ENCODE data around the gene SPATC1L.
"Not testable (repeated sequence)": the region's sequence is repeated elsewhere in the genome, so short reads cannot be mapped to it uniquely, and the experiment has no call there.

The SPATC1L gene

GRCh38 chr21:46199436-46200373 lies 15.4 kb upstream of the SPATC1L start:
- DNase-seq, result no peak

DNA sequence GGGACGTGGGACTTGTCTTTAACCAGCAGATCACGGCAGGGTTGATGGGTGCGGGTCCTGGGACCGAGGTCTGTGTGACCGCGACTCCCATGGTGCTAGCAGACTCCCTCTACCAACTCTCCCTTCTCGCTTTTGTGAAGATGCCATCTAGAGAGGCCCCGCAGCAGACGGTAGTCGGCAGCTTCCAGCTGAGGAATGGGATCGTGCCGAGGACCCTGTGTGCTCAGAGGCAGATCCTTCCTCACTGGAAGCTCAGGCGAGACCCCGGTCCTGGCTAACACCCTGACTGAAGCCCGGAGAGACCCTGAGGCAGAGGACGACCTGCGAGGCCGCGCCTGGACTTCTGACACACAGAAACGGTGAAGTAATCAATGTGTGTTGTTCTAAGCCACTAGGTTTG lies 12.5 kb upstream of the SPATC1L start:
- no peak for DNase-seq

- DNase-seq, result no peak
Observed at GRCh38 chr21:46195595-46196195, 11.4 kb upstream of the SPATC1L start.

- no peak for DNase-seq
Observed at GRCh38 chr21:46194374-46195334, 10.4 kb upstream of the SPATC1L start.

DNA sequence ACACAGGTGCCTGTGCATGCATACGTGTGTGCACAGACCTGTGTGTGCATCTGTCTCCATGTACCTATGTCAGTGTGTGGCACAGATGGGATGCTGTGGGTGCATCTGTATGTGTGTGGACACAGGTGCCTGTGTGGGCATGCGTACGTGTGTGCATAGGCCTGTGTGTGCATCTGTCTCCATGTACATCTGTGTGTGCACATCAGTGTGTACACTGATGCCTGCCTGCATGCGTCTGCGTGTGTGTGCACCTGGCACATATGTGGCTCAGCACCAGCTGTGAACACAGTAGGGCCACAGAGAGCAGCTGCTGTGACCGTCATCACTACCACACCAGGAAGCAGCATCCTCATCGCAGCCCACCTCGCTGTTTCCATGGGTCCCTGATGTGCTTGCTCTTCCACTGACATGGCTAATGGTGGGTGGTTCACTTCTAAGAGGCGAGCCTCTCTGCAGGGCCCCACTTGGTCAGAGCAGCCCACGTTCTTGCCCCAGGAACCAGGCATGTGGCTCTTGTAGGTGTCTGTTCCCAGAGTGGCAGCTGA lies 9.6 kb upstream of the SPATC1L start:
- DNase-seq, result no peak

DNA sequence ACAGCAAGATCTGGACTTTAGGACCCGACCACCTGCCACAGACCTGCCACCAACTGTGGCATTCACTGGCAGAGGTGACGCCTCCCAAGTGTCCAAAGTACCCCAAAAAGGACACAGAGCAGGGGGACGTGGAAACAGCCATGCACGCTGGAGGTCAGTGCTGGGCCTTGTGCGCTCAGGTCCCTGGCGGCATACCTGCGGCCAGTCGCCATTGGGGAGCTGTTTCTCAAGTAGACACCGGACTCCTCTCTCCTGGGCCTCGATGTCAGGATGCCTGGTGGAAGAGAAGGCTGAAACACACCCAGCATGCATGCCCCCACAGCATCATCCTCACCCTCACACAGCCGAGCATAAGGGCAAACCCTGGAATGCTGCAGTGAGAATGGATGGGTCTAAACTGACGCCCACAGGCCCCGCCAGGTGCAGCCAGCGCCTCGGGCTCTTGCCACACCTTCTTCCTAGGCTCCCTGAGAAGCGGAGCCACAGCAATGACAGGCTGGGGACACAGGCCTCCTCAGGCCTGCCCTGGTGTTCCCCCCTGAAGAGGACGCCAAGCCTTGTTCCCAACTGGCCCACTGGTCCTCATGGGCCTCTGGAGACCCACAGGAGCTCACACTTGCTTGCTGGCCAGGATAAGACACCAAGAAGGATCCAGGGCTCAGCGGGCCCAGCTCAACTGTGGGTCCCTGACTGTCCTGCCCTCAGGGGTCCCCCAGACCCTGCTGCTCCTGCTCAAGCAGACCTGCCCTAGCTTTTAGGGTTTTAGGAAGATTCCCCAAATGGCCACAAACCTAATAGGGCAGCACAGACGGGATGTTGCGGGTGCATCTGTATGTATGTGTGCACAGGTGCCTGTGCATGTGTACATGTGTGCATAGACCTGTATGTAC lies 7.7 kb upstream of the SPATC1L start:
- DNase-seq, result no peak

GRCh38 chr21:46191257-46191685 lies 7.0 kb upstream of the SPATC1L start:
- DNase-seq, result no peak

DNA sequence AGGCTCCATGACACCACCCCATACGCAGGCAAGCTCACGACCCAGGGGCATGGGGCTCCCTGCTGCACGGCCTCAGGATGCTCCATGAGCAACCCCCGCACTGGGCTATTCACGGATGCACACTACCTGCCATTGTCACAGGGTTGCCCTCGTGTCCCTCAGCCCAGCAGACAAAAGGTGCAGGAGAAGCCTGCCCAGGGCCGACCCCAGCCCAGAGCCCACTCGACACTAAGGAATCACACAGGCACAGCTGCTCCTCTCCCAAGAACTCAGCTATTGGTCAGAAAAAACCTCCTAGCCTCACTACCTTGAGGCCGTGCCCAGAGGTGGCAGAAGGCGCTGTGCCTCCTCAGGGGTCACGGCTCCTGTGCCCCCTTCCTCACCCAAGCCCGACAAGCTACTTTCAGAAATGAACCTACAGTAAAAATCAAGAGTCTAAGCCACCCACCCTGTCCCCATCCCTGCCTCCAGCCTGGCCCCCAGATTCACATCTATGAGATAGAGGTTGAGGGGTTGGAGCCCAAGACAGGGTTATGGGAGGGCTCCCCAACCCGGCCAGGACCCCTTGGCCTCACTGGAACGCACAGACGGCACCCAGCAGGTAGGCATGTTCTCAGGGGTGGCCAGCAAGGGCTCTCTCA lies 6.4 kb upstream of the SPATC1L start:
- DNase-seq, result no peak

DNA sequence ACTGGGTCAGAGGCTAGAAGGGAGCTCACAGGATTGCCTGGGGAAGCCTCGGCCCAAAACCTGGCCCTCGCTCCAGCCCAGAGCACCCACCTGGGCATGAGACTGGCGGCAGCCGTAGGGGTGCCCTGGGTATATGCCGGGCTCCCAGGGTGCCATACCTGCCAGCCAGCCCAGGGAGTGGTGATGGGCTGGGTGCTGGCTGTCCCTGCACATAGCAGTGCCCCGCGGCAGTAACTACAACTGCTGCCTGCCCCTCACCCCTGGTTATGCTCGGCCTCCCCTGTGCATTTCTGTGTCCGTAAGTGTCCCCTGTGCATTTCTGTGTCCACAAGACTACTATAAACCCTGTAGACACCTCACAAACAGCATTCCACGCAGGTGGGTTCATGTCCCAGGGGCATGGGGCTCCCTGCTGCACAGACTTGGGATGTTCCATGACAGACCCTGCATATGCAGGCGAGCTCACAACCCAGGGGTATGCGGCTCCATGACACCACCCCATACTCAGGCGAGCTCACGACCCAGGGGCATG lies 5.8 kb upstream of the SPATC1L start:
- DNase-seq, result no peak

DNA sequence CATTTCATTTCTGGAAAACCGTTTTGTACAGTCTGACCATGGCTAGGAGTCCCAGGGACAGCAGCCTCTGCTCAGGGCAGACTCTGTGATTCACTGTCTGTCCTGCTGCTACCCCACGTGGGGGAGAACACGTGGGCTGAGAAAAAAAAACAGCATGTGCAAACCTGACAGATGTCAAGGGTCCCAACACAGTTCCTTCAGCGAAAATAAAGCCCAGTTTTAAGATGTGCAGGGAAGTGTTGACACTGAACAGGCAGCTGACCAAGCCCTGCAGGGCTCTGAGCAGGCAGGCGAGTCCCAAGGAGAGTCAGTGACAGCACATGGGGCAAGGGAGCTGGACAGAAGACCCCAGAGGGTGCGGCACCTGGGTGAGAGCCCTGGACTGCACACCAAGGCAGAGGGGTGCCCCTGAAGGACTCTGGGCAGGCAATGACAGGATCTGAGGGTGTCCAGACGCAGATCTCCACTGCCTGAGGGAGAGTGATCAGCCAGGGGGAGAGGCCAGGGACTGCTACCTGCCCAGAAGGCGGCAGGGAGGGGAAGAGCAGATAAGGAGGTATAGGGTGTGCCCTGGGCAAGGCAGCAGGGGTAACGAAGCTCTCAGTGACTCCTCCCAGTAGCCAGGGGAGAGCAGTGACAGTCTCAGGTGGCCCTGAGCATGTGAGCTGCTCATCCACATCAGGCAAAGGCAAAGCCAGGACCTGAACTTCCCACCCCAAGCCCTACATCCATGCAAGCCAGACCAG lies 5.1 kb upstream of the SPATC1L start:
- DNase-seq, result no peak

DNA sequence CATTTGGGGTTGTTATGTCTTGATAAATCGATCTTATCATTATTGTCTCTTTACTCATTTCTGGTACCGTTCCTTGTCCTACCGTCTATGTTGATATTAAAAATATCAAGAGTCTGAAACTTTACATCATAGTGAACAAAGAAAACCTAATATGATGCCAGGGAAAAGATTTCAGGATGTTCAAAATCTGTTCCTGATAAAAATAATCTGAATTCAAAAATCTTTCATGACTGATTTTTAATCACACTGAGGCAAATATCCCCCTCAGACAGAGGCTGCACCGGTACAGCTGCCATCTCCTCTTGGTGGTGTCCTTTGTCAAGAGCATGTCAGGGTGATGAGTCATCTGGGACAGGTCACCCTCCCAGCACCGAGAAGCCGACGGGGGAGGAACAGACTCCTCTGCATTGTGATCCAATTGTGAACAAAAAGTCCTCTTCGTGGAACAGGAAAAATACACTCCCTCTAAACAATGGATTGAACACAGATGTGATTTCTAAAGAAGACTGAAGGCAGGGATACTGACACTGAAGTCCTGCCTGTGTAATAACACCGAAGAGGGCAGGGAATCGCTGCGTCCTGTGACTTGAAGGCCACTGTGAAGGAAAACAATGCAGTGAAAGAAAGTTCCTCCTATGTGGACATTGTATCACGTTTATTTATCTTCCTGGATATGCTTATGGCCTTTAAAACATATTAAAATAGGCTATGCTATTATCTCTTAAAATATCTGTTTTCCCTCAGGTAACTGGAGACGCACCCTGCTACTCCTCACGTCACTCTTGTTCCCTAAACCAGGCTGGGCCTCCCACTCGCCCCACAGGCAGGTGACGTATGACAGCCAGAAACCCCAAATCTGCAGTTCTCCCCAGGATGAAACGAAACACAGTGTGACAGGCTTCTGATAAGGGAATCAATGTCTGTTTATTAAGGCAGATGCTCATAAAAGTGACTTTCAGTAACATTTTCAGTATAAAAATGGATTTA lies 4.3 kb upstream of the SPATC1L start:
- no peak for DNase-seq

GRCh38 chr21:46187814-46188213 lies 3.6 kb upstream of the SPATC1L start:
- no peak for DNase-seq

GRCh38 chr21:46187261-46187660 lies 3.0 kb upstream of the SPATC1L start:
- no peak for DNase-seq

- no peak for DNase-seq
Observed at GRCh38 chr21:46185716-46186115, 1.5 kb upstream of the SPATC1L start.

DNA sequence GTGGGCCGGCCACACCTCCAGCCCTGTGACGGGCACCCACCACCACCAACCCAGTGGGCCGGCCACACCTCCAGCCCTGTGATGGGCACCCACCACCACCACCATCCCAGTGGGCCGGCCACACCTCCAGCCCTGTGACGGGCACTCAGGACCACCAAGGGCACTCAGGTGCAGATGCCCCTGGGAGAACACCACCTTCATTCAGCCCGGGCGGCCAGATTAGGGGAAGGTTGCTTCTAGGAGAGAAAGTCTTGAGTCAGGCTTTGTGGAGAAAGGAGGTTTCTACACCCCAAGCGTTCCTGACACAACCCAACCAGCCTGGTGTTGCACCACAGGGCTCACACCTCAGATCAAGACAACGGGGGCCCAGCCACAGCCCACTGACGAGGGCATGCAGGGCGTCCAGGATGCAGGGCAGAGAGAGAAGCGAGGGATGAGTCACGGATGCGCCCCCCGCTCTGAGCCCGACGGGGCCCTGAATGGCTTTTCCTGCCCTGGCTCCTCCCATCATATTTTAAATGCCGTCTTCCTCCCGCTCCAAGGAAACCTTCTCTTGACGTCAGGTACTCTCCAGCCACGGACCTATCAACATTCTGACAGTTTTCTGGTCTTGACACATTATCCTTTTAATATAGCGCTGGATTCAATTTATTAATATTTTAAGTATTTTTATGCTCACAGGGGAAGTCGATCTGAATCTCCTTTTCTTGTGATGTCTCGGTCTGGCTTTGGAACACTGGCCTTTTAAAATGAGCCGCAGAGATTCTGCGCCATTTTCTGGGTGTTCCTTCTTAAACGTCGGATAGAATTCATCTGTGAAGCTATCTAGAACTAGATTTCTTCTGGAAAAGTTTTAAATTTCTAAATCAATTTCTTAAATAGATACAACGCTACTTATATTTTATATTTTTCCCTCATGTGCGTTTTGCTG lies 631 bp upstream of the SPATC1L start:
- peak; percentile 43 for DNase-seq

GRCh38 chr21:46183337-46183909 lies 836 bp downstream of the SPATC1L start:
- not testable (repeated sequence) for DNase-seq

Data from NCI-H1092 (cell line).